ENCODE results near the gene CXCL1. TPM values are rescaled to one million over a fixed set of nuclear protein-coding genes. Genes with fewer than 3 reads are reported as not detected.

CXCL1 gene
- total and polyA plus RNA-seq, 2 of the 13 experiments (the other 11 are each of a cell fraction or from before 2014, with no cell fraction given) = 0.15 TPM; not detected in 1

DNA sequence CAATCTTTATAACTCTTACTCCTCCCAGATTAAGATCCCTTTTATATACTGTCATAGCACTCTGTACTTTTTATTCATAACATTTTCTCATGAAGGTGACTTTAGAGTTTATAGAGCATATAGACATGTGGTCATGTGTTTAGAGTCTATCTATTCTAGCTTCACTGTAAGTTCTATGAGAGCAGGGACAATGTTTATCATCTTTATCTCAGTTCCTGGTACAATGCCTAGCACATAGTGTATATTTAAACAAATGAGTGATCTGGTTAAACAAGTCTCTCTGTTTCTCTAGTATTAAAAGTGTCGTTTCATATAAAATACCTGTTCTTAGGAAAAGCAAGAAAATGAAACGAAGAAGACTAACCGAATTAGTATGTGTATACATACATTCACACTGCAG, 29.5 kb upstream of the CXCL1 start (continued):
- TF ChIP-seq KIAA2018 (CRISPR knock-in tag; IDR thresholded peaks at IDR 0.05; ENCODE audit: borderline replicate concordance) (no peak), GABPB1 (CRISPR knock-in tag; IDR thresholded peaks at IDR 0.05) (no peak), ZNF441 (CRISPR knock-in tag; IDR thresholded peaks at IDR 0.05; ENCODE audit: borderline replicate concordance) (no peak), TSC22D2 (CRISPR knock-in tag; IDR thresholded peaks at IDR 0.05; ENCODE audit: borderline replicate concordance) (no peak), FOXA3 (CRISPR knock-in tag; IDR thresholded peaks at IDR 0.05) (no peak), ATM (IDR thresholded peaks at IDR 0.05; ENCODE audit: borderline replicate concordance) (no peak)

Data from HepG2 (cell line).